ENCODE results near the gene SCO1. TPM values are rescaled to one million over a fixed set of nuclear protein-coding genes. Genes with fewer than 3 reads are reported as not detected.
"Not testable (repeated sequence)": the region's sequence is repeated elsewhere in the genome, so short reads cannot be mapped to it uniquely, and the experiment has no call there.

The SCO1 gene
- total RNA-seq, 1 donor from 2014 or later, result 35.1 TPM

DNA sequence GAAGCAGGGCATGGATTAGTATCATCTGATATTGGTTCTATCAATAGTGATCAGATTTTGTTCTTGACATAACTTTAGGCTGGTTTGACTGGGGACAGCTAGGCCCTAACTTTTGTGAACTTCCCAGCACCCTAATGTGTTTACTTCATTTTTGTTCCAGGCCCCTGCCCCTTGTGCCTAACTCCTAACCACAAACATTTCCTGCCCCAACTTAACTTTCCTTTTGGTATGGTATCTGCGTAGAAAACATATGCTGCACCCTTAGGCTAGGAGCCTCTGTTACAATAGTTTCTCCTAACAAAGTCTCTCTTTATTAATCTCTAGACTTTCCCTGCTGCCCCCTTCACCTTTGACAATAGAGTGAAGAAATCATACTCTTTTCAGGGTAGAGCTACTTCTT lies 2.5 kb upstream of the SCO1 start:
- no peaks in the 10 kb centered on the region for H3K9me3 Mint-ChIP-seq
- peaks cover 21% of the 10 kb centered on the region for H3K4me1 Mint-ChIP-seq (ENCODE audit: unreplicated experiment)
- peaks cover 4% of the 10 kb centered on the region for H3K36me3 Mint-ChIP-seq
- peak overlapping the region; percentile 58 for H3K4me3 Mint-ChIP-seq
- no peak for DNase-seq (ENCODE audit: extremely low spot score, unreplicated experiment)
- H3K27ac Mint-ChIP-seq, result no peak overlapping the region
- no peaks in the 10 kb centered on the region for H3K27me3 Mint-ChIP-seq
- TF ChIP-seq, protein P1, sequence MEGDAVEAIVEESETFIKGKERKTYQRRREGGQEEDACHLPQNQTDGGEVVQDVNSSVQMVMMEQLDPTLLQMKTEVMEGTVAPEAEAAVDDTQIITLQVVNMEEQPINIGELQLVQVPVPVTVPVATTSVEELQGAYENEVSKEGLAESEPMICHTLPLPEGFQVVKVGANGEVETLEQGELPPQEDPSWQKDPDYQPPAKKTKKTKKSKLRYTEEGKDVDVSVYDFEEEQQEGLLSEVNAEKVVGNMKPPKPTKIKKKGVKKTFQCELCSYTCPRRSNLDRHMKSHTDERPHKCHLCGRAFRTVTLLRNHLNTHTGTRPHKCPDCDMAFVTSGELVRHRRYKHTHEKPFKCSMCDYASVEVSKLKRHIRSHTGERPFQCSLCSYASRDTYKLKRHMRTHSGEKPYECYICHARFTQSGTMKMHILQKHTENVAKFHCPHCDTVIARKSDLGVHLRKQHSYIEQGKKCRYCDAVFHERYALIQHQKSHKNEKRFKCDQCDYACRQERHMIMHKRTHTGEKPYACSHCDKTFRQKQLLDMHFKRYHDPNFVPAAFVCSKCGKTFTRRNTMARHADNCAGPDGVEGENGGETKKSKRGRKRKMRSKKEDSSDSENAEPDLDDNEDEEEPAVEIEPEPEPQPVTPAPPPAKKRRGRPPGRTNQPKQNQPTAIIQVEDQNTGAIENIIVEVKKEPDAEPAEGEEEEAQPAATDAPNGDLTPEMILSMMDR (conservative IDR thresholded peaks at IDR 0.05), result no peak

DNA sequence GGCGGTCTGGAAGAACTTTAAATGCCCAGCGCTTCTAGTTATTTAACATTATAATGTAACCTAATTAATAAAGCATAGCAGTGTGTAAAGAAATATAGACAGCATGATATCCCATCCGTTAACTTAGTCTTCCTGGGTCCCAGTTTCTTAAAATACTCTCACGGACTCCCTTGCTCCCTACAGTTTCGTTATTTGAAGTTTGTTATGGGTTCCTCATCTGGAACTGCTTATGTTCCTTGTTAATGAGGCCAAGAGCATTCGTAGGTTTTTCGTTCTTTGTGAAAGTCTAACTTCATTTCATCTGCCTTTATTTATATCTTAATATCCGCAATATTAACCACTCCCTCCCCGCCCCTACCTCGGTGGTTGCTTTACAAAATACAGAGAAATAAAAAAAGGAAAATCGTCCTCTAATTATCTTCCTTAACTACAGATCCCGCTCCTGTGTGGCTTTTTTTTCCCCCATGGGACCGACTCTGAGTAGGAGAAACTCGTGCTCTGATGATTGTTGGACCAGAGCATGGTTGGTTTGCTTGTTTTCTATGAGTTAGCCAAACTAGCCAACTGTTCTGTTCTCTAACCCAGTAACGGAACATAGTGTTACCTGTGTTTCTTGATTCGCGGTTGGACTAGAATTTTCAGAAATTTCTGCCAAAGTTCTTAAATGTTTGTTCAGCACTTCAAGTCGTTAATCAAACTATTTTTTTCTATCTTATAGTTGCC lies 924 bp upstream of the SCO1 start:
- Mint-ChIP-seq H3K36me3 (peaks cover 7% of the 10 kb centered on the region), H3K4me3 (peak overlapping the region; percentile 95), H3K4me1 (ENCODE audit: unreplicated experiment) (peaks cover 21% of the 10 kb centered on the region), H3K9me3 (no peaks in the 10 kb centered on the region), H3K27ac (peak overlapping the region; percentile 87), H3K27me3 (no peaks in the 10 kb centered on the region)
- TF ChIP-seq, protein P1 (conservative IDR thresholded peaks at IDR 0.05), result no peak
- no peak for DNase-seq (ENCODE audit: extremely low spot score, unreplicated experiment)

DNA sequence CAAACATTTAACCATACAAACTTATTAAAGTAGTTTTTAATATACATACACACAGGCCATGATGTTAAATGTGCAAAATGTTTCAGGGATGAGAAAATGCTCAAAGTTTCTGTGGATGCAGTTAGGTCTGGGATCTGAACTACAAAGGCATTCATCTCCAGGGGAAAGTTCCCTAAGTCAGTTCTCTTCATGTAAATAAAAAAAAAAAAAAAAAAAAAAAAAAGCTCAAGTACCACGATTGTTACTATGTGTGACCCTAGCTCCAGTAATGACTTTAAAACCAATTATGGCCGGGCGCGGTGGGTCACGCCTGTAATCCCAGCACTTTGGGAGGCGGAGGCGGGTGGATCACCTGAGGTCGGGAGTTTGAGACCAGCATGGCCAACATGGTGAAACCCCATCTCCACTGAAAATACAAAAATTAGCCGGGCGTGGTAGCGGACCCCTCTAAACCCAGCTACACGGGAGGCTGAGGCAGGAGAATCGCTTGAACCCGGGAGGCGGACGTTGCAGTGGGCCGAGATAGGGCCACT lies 1.4 kb downstream of the SCO1 start:
- not testable (repeated sequence) for H3K27ac Mint-ChIP-seq; DNase-seq (ENCODE audit: extremely low spot score, unreplicated experiment); H3K9me3 Mint-ChIP-seq; H3K27me3 Mint-ChIP-seq
- peaks cover 18% of the 10 kb centered on the region for H3K36me3 Mint-ChIP-seq
- H3K4me3 Mint-ChIP-seq, result peak overlapping the region; percentile 95
- peaks cover 11% of the 10 kb centered on the region for H3K4me1 Mint-ChIP-seq (ENCODE audit: unreplicated experiment)

DNA sequence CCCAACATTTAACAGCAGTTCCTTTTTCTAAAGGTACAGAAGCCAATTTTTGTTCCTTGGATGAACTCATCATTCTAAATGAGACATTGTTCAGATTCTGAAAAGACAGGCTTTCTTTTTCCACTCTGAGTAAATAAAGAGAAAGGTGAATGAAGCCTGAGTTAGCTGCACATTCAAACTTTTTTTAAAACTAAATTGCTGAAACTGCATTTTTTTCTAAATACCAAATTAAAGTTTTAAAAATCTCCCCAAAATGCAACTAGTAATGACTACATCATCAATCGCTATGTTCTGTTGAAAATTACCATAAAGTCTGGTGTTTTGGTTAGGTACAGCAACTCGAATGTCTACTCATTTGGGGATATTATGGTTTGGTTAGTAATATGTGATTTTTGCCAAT lies 9.8 kb downstream of the SCO1 start:
- Mint-ChIP-seq H3K4me1 (ENCODE audit: unreplicated experiment) (no peaks in the 10 kb centered on the region), H3K27me3 (no peaks in the 10 kb centered on the region), H3K4me3 (no peak overlapping the region), H3K9me3 (no peaks in the 10 kb centered on the region), H3K27ac (no peak overlapping the region), H3K36me3 (peaks cover 61% of the 10 kb centered on the region)
- TF ChIP-seq, protein P1 (conservative IDR thresholded peaks at IDR 0.05), result no peak
- DNase-seq (ENCODE audit: extremely low spot score, unreplicated experiment), result no peak

DNA sequence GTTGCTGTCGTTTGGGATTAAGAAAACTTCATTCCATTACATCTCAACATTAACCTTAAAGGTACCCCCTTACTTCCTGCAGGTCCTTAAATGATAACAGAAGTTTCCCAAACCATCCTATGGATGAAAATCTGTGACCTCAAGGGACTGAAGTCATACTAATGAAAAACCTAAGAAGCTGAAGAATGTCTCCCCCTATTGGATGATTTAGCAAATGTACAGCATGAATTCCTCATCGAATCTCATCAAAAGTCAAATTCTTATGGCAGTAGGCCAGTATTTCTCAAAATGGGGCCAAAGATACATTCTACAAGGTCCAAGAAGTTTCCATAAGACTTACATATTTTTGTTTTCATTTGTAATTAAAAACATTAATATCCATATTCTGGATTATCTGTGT lies 13.5 kb downstream of the SCO1 start:
- Mint-ChIP-seq H3K27ac (no peak overlapping the region), H3K4me3 (no peak overlapping the region), H3K36me3 (peaks cover 50% of the 10 kb centered on the region)

More for the DNA sequence above, 13.5 kb downstream of the SCO1 start:
- TF ChIP-seq, protein P1 (conservative IDR thresholded peaks at IDR 0.05), result peak; percentile 76
- no peak for DNase-seq (ENCODE audit: extremely low spot score, unreplicated experiment)
- no peaks in the 10 kb centered on the region for H3K4me1 Mint-ChIP-seq (ENCODE audit: unreplicated experiment)
- no peaks in the 10 kb centered on the region for H3K27me3 Mint-ChIP-seq
- no peaks in the 10 kb centered on the region for H3K9me3 Mint-ChIP-seq

Measured in type B pancreatic cell (in vitro differentiated cells).